PC-9 (cell line): ENCODE results near the gene ITPRIPL2. TPM values are rescaled to one million over a fixed set of nuclear protein-coding genes. Genes with fewer than 3 reads are reported as not detected.

Source experiments
- BruUV-seq: library from RNA; stranded (reverse); fragments of 400-500 nt; replicated peaks from 2 replicates; lab custom pipeline; 2021; lab: Mats Ljungman, UMichigan
- CTCF ChIA-PET: fragments of 300-600 bp; sonication (Branson Sonifier 250); formaldehyde crosslinking; loops from one replicate; lab custom pipeline; 2022; ENCODE audit warnings: antibody characterized with exemption; lab: Charles Lee
- POLR2A ChIA-PET: fragments of 300-600 bp; sonication (Branson Sonifier 250); formaldehyde crosslinking; loops from one replicate; lab custom pipeline; 2022; ENCODE audit warnings: antibody characterized with exemption; ENCODE audit not compliant: unreplicated experiment; lab: Charles Lee
- DNase-seq, 2 experiments: peaks; one replicate each; pipeline versions ENCODE4 v3.0.0 to v3.0.0-alpha.2; 2015 to 2022; ENCODE audit warnings: mixed read lengths in 1 of 2
- H2AFZ ChIP-seq: fragments of 200-600 bp; sonication (generic); 2 replicates; pipeline ENCODE4 v1.8.1; 2017; ENCODE audit warnings: antibody characterized with exemption
- H3F3A ChIP-seq: fragments of 200-600 bp; sonication (generic); 2 replicates; pipeline ENCODE4 v1.8.1; 2017; ENCODE audit warnings: antibody characterized with exemption, mild to moderate bottlenecking, low read depth; ENCODE audit not compliant: insufficient read depth
- H3K27ac ChIP-seq: fragments of 200-600 bp; sonication (generic); 2 replicates; pipeline ENCODE4 v1.6.1; 2016; ENCODE audit warnings: mixed run types
- H3K27me3 ChIP-seq: fragments of 200-600 bp; sonication (generic); 2 replicates; pipeline ENCODE4 v1.6.1; 2016; ENCODE audit warnings: low read depth, mixed run types; ENCODE audit not compliant: insufficient read depth
- H3K36me3 ChIP-seq: fragments of 200-600 bp; sonication (generic); 2 replicates; pipeline ENCODE4 v1.6.1; 2016; ENCODE audit warnings: low read depth, mixed run types
- H3K4me1 ChIP-seq: fragments of 200-600 bp; sonication (generic); replicated peaks from 2 replicates; pipeline ENCODE4 v1.6.1; 2016; ENCODE audit warnings: mixed run types; ENCODE audit not compliant: insufficient read depth
- H3K4me2 ChIP-seq: fragments of 200-600 bp; sonication (generic); 2 replicates; pipeline ENCODE4 v1.6.1; 2017; ENCODE audit warnings: mixed run types
- H3K4me3 ChIP-seq: fragments of 200-600 bp; sonication (generic); 2 replicates; pipeline ENCODE4 v1.6.1; 2016; ENCODE audit warnings: mixed run types
- H3K79me2 ChIP-seq: fragments of 200-600 bp; sonication (generic); 2 replicates; pipeline ENCODE4 v1.6.1; 2017; ENCODE audit warnings: low read depth, mixed run types
- H3K9me2 ChIP-seq: fragments of 200-600 bp; sonication (generic); 2 replicates; pipeline ENCODE4 v1.8.1; 2017; ENCODE audit warnings: mild to moderate bottlenecking; ENCODE audit not compliant: insufficient read depth
- H3K9me3 ChIP-seq: fragments of 200-600 bp; sonication (generic); 2 replicates; pipeline ENCODE4 v1.8.1; 2016; ENCODE audit warnings: low read depth; ENCODE audit not compliant: insufficient read depth
- H4K20me1 ChIP-seq: fragments of 200-600 bp; sonication (generic); 2 replicates; pipeline ENCODE4 v1.8.1; 2017; ENCODE audit not compliant: insufficient read depth
- CTCF ChIP-seq: fragments of 200-600 bp; sonication (generic); conservative IDR thresholded peaks from 2 replicates; pipeline ENCODE4 v1.6.1; 2017; ENCODE audit warnings: mixed run types, antibody characterized with exemption, mild to moderate bottlenecking, moderate library complexity
- EZH2 ChIP-seq: fragments of 200-600 bp; sonication (generic); IDR thresholded peaks from 2 replicates; pipeline ENCODE4 v1.8.0; 2017; ENCODE audit warnings: antibody characterized with exemption, low read depth
- intact Hi-C: fragments of 100-400 bp; cut with micrococcal nuclease; formaldehyde crosslinking; loops from one replicate; pipeline ENCODE4 v1.10.0; 2022; ENCODE audit not compliant: unreplicated experiment
- total RNA-seq: library from RNA; stranded (reverse); gene quantifications from 2 replicates; pipeline ENCODE4 v1.2.3, GENCODE V29; 2021

Gene ITPRIPL2
- total RNA-seq, 1 experiment from 2014 or later, result 117 TPM

DNA sequence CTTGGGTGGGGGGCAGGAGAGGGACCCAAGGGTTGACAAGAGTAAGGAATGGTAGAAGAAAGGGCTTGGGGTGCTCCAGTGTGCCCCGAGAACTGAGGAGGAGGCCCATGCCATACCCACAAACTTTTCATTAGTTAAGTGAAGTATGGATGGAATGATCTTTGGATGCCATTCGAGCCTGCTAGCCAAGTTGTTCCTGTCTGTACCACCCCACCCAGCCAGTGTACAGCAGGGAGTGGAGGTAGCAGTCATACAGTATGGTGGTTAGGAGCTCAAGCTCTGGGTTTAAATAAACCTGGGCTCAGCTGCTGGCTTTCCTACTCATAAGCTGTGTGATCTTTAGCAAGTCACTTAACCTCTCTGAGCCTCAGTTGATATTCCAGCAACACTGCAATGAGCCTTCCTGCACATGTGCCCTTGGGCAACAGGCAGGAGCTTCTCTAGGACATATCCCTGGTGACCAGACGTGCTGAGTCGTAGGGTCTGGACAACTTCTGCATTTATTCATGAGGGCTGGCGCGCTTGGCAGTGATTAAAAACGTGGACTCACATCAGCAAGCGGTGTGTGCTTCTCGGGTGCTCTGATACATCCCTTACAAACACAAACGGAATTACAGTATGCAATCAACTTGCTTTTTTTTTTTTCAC, 22.9 kb downstream of the ITPRIPL2 start:
- peak; percentile 56 to 66 for DNase-seq
- peaks cover 71% of the 10 kb centered on the region for H3K4me1 ChIP-seq
- peaks cover 49% of the 10 kb centered on the region for H3F3A ChIP-seq
- peak overlapping the region; percentile 83 for H3K4me2 ChIP-seq
- TF ChIP-seq CTCF (no peak), EZH2 (no peak)
- no peak overlapping the region for H2AFZ ChIP-seq
- ChIA-PET POLR2A (interaction anchor here (0.6 to 1.6 kb wide), 16 partner anchors 9 to 458 kb away, joined by 3 to 19 read pairs (median 6); partner anchors contain the start of genes COQ7, ITPRIPL2 and VPS35L), CTCF (interaction anchor here (0.6 to 1.8 kb wide), 7 partner anchors 17 to 1715 kb away, joined by 3 to 7 read pairs (median 5); no protein-coding TSS in a partner anchor)
- TSS peak; percentile 81 for BruUV-seq
- no peaks in the 10 kb centered on the region for H3K36me3 ChIP-seq
- intact Hi-C loops, result loop anchor here (1.0 kb wide), 5 partner anchors 17 to 50 kb away; partner anchors contain the start of gene ITPRIPL2
- no peaks in the 10 kb centered on the region for H4K20me1 ChIP-seq
- no peaks in the 10 kb centered on the region; the same call in 1 of the 2 replicates for H3K79me2 ChIP-seq
- H3K4me3 ChIP-seq, result peak overlapping the region; percentile 17; the same call in 1 of the 2 replicates
- H3K27ac ChIP-seq, result peak overlapping the region; percentile 92
- no peaks in the 10 kb centered on the region for H3K9me2 ChIP-seq
- no peaks in the 10 kb centered on the region for H3K27me3 ChIP-seq
- no peaks in the 10 kb centered on the region for H3K9me3 ChIP-seq

DNA sequence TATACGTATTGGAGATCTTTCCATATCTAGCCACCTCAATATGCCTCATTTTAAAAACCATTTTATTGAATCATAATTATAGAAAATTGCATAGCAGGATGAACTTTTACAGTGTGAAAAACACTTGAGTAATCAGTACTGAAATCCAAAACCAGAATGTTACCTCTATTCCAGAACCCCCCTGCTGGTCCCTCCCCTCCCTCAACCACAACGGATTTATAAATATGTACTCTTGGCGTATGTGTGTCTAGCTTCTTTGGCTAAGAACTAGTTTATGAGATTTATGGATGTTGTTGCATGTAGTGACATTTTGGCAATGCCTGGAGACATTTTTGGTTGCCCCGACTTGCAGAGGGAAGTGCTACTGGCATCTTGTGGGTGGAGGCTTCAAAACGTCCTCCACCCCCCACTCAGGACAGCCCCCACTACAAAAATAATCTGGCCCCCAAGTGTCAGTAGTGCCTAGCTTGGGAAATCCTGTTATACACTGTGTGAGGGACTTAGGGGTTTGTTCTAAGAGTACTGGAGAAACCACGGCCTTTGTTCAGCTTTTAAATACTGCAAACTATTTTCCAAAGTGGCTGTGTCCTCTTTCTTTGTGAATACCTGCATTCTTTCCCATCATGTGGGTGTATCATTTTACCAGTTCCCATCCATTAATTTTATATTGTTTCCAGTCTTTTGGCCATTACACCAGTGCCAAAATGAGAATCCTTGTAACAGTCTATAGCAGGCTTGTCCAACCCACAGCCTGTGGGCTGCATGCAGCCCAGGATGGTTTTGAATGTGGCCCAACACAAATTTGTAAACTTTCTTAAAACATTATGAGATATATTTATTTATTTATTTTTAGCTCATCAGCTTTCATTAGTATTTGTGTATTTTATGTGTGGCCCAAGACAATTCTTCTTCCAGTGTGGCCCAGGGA, 23.7 kb downstream of the ITPRIPL2 start:
- ChIA-PET CTCF (interaction anchor here (0.6 to 1.8 kb wide), 6 partner anchors 18 to 91 kb away, joined by 3 to 7 read pairs (median 5); no protein-coding TSS in a partner anchor), POLR2A (interaction anchor here (0.7 to 1.6 kb wide), 7 partner anchors 10 to 458 kb away, joined by 3 to 11 read pairs (median 6); no protein-coding TSS in a partner anchor)
- Histone ChIP-seq H3K27ac (peak overlapping the region; percentile 92), H3K4me2 (peak overlapping the region; percentile 83), H3K4me1 (peaks cover 63% of the 10 kb centered on the region), H3K79me2 (no peaks in the 10 kb centered on the region; the same call in 1 of the 2 replicates), H3F3A (peaks cover 42% of the 10 kb centered on the region), H3K9me2 (no peaks in the 10 kb centered on the region), H4K20me1 (no peaks in the 10 kb centered on the region), H2AFZ (no peak overlapping the region), H3K4me3 (peak overlapping the region; percentile 17; the same call in 1 of the 2 replicates), H3K36me3 (no peaks in the 10 kb centered on the region), H3K27me3 (no peaks in the 10 kb centered on the region), H3K9me3 (no peaks in the 10 kb centered on the region)
- intact Hi-C loops, result no loop called here
- TF ChIP-seq EZH2 (no peak), CTCF (no peak)
- DNase-seq, result peak in 1 of 2 experiments; percentile 79
- BruUV-seq, result no TSS peak

DNA sequence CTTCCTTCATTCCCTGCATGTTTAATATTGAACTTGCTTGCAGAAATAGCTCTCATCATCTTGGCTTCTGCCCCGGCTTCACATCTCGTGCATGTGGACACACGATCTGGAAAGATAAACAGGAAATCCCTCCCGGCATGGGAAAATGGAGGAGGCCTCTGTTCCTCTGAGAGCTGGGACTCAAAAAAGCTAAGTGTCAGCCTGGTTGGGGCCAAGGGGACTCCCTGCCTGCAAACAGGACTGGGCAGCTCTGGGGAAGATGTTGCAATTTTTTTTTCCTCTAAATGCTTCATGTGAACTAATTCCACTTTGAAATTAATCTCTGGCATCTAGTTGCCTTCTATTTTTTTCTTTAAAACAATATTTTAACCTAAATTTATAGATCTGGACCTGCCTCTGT, 24.8 kb downstream of the ITPRIPL2 start:
- Histone ChIP-seq H3K27ac (peak overlapping the region; percentile 92; the same call in 1 of the 2 replicates), H3F3A (peaks cover 42% of the 10 kb centered on the region), H2AFZ (no peak overlapping the region), H4K20me1 (no peaks in the 10 kb centered on the region), H3K9me2 (no peaks in the 10 kb centered on the region), H3K4me1 (peaks cover 59% of the 10 kb centered on the region), H3K4me3 (no peak overlapping the region), H3K4me2 (peak overlapping the region; percentile 49), H3K27me3 (no peaks in the 10 kb centered on the region), H3K79me2 (no peaks in the 10 kb centered on the region; the same call in 1 of the 2 replicates), H3K36me3 (no peaks in the 10 kb centered on the region), H3K9me3 (no peaks in the 10 kb centered on the region)
- ChIA-PET CTCF (interaction anchor here (0.6 to 1.7 kb wide), 4 partner anchors 23 to 53 kb away, joined by 3 to 5 read pairs (median 4); no protein-coding TSS in a partner anchor), POLR2A (interaction anchor here (0.6 to 0.8 kb wide), 9 partner anchors 24 to 255 kb away, joined by 3 to 25 read pairs (median 5); partner anchors contain the start of genes COQ7 and ITPRIPL2)
- peak; percentile 82 to 84 for DNase-seq
- intact Hi-C loops, result no loop called here
- TF ChIP-seq CTCF, result no peak
- TF ChIP-seq EZH2, result no peak
- no TSS peak for BruUV-seq
